ENCODE results near the gene FTSJ1. TPM values are rescaled to one million over a fixed set of nuclear protein-coding genes. Genes with fewer than 3 reads are reported as not detected.

Gene FTSJ1
- total RNA-seq, 2 experiments from 2014 or later = 54.7 to 66.1 TPM

DNA sequence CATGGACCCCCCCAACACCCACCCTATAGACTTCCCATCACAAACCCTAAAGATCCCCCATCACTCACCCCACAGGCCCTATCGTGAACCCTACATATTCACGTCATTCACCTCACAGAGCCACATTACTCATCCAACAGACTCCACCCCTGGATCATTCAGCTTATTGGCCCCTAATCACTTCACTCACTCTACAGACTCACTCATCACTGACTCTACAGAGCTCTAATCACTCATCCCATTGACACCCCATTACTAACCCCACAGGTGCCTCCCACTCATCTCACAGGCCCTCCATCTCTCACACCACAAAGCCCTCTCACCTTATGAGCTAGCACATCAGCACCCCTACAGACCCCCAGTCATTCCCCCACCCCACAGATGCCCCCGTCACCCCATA lies 57.2 kb downstream of the FTSJ1 start:
- H3K79me2 ChIP-seq (ENCODE audit: insufficient read depth, low read depth, low read length) = no peaks in the 10 kb centered on the region
- H2AFZ ChIP-seq (ENCODE audit: low read length) = no peak overlapping the region
- no TSS peak for BruUV-seq (replicated peaks)
- no peaks in the 10 kb centered on the region for H3K9me2 ChIP-seq (ENCODE audit: insufficient read depth, low read length)
- no peaks in the 10 kb centered on the region for H3K9me3 ChIP-seq (ENCODE audit: low read length)
- TF ChIP-seq, protein P1, sequence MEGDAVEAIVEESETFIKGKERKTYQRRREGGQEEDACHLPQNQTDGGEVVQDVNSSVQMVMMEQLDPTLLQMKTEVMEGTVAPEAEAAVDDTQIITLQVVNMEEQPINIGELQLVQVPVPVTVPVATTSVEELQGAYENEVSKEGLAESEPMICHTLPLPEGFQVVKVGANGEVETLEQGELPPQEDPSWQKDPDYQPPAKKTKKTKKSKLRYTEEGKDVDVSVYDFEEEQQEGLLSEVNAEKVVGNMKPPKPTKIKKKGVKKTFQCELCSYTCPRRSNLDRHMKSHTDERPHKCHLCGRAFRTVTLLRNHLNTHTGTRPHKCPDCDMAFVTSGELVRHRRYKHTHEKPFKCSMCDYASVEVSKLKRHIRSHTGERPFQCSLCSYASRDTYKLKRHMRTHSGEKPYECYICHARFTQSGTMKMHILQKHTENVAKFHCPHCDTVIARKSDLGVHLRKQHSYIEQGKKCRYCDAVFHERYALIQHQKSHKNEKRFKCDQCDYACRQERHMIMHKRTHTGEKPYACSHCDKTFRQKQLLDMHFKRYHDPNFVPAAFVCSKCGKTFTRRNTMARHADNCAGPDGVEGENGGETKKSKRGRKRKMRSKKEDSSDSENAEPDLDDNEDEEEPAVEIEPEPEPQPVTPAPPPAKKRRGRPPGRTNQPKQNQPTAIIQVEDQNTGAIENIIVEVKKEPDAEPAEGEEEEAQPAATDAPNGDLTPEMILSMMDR (conservative IDR thresholded peaks at IDR 0.05; ENCODE audit: low read length) = no peak
- TF ChIP-seq EZH2phosphoT487 (IDR thresholded peaks at IDR 0.05; ENCODE audit: borderline replicate concordance, low read depth, low read length) = no peak
- H3K4me1 ChIP-seq (ENCODE audit: insufficient read depth, low read length, poor library complexity, severe bottlenecking) = no peaks in the 10 kb centered on the region
- H3K4me2 ChIP-seq (ENCODE audit: low read length) = no peak overlapping the region
- POLR2A ChIA-PET = no interaction called here
- no peak for DNase-seq (ENCODE audit: low spot score)
- intact Hi-C loops (cut with micrococcal nuclease; ENCODE audit: unreplicated experiment) = no loop called here
- CTCF ChIA-PET (ENCODE audit: unreplicated experiment) = interaction anchor here (0.6 kb wide), 1 partner anchor 30 kb away, joined by 3 read pairs; no protein-coding TSS in a partner anchor
- H3K27ac ChIP-seq (ENCODE audit: low read depth, low read length, poor library complexity, severe bottlenecking) = no peak overlapping the region
- peaks cover 12% of the 10 kb centered on the region for H3K36me3 ChIP-seq (ENCODE audit: insufficient read depth, low read length)
- H4K20me1 ChIP-seq (ENCODE audit: insufficient read depth, low read length) = no peaks in the 10 kb centered on the region
- H3K4me3 ChIP-seq (ENCODE audit: low read depth, low read length, poor library complexity, severe bottlenecking) = no peak overlapping the region

Other genes starting within 250 kb of the FTSJ1 start
- gene SSX1, start 220.8 kb upstream of the FTSJ1 start, total RNA-seq (2014; rRNA removed; shearing (Covaris generic)) = not detected in 2 replicates
- gene SSX1, start 220.8 kb upstream of the FTSJ1 start, total RNA-seq (2022) = not detected in 2 replicates
- not detected in 2 replicates for gene SSX3, start 119.5 kb upstream of the FTSJ1 start, total RNA-seq (2014; rRNA removed; shearing (Covaris generic))
- gene SSX3, start 119.5 kb upstream of the FTSJ1 start, total RNA-seq (2022) = not detected in 2 replicates
- not detected in 2 replicates for gene SSX4, start 92.7 kb upstream of the FTSJ1 start, total RNA-seq (2014; rRNA removed; shearing (Covaris generic))
- gene SSX4, start 92.7 kb upstream of the FTSJ1 start, total RNA-seq (2022) = not detected in 2 replicates
- not detected in 2 replicates for gene SSX4B, start 64.2 kb upstream of the FTSJ1 start, total RNA-seq (2014; rRNA removed; shearing (Covaris generic))
- gene SSX4B, start 64.2 kb upstream of the FTSJ1 start, total RNA-seq (2022) = not detected in 2 replicates
- gene SLC38A5, start 5.9 kb upstream of the FTSJ1 start, total RNA-seq (2014; rRNA removed; shearing (Covaris generic)) = 38.6 and 42.2 TPM in 2 replicates
- 39.9 and 45.6 TPM in 2 replicates for gene SLC38A5, start 5.9 kb upstream of the FTSJ1 start, total RNA-seq (2022)
- 4.2 and 8.4 TPM in 2 replicates for gene PORCN, start 32.8 kb downstream of the FTSJ1 start, total RNA-seq (2014; rRNA removed; shearing (Covaris generic))
- 9.9 and 11.3 TPM in 2 replicates for gene PORCN, start 32.8 kb downstream of the FTSJ1 start, total RNA-seq (2022)
- 94.4 and 101 TPM in 2 replicates for gene EBP, start 45.6 kb downstream of the FTSJ1 start, total RNA-seq (2014; rRNA removed; shearing (Covaris generic))
- gene EBP, start 45.6 kb downstream of the FTSJ1 start, total RNA-seq (2022) = 110 and 126 TPM in 2 replicates
- gene TBC1D25, start 63.5 kb downstream of the FTSJ1 start, total RNA-seq (2014; rRNA removed; shearing (Covaris generic)) = 6.8 and 7.6 TPM in 2 replicates
- gene TBC1D25, start 63.5 kb downstream of the FTSJ1 start, total RNA-seq (2022) = 11.2 and 14.1 TPM in 2 replicates
- 149 and 156 TPM in 2 replicates for gene RBM3, start 98.3 kb downstream of the FTSJ1 start, total RNA-seq (2014; rRNA removed; shearing (Covaris generic))
- 188 and 202 TPM in 2 replicates for gene RBM3, start 98.3 kb downstream of the FTSJ1 start, total RNA-seq (2022)
- 46.7 and 55.6 TPM in 2 replicates for gene WDR13, start 121.3 kb downstream of the FTSJ1 start, total RNA-seq (2014; rRNA removed; shearing (Covaris generic))
- 40.3 and 58.5 TPM in 2 replicates for gene WDR13, start 121.3 kb downstream of the FTSJ1 start, total RNA-seq (2022)
- gene WAS, start 207.6 kb downstream of the FTSJ1 start, total RNA-seq (2014; rRNA removed; shearing (Covaris generic)) = 43.9 and 44.8 TPM in 2 replicates
- 87.0 and 89.7 TPM in 2 replicates for gene WAS, start 207.6 kb downstream of the FTSJ1 start, total RNA-seq (2022)
- gene SUV39H1, start 220.5 kb downstream of the FTSJ1 start, total RNA-seq (2014; rRNA removed; shearing (Covaris generic)) = 21.1 and 27.0 TPM in 2 replicates
- gene SUV39H1, start 220.5 kb downstream of the FTSJ1 start, total RNA-seq (2022) = 33.0 and 34.2 TPM in 2 replicates